SH-SY5Y (cell line): ENCODE results near the gene PRMT7.

Source experiments
- GATA2 ChIP-seq: IDR thresholded peaks from 2 replicates; pipeline ENCODE4 v1.6.1; 2011; ENCODE audit warnings: mild to moderate bottlenecking, low read depth, low read length
- GATA3 ChIP-seq: IDR thresholded peaks from 2 replicates; pipeline ENCODE4 v1.6.1; 2011; ENCODE audit warnings: low read depth, mild to moderate bottlenecking, low read length, moderate library complexity

GRCh38 chr16:68367030-68367429 is 56.2 kb downstream of the PRMT7 start:
- TF ChIP-seq GATA2 = no peak
- TF ChIP-seq GATA3 = no peak
